ENCODE results near the gene RASGRF2.

The RASGRF2 gene

DNA sequence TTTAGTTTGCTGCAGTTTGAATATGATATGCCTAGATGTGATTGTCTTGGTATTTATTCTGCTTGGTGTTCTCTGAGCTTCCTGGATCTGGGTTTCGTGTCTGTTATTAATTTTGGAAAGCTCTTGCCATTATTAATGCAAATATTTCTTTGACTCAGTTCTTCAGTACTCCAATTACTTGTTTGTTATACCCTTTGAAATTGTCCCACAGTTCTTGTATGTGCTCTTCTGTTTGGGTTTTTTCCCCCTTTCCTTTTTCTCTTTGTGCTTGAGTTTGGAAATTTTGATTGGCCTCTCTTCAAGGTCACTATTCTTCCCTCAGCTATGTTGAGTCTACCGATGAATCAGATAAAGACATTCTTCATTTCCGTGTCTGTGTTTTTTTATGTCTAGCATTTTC is 176.4 kb downstream of the RASGRF2 start:
- DNase-seq (ENCODE audit: low read depth in 2 of 2), result no peak

DNA sequence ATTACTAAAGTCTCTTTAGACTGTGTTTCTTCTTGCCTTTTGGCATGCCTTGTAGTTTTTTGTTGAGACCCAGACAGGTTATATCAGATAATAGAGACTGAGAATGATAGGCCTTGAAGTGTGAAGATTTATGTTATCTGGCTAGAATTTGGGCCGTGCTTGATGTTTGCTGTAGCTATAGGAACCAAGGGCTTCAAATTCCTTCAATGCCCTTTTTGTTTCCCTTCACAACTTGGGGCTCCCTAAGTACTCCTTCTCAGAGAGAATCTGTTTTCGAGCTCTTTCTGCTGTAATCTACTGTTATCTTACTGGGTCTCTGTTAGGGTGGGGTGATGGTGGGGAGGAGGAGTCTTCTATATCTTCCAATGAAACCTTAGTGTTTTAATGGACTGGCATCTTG is 177.7 kb downstream of the RASGRF2 start:
- no peak for DNase-seq (ENCODE audit: low read depth in 2 of 2)

DNA sequence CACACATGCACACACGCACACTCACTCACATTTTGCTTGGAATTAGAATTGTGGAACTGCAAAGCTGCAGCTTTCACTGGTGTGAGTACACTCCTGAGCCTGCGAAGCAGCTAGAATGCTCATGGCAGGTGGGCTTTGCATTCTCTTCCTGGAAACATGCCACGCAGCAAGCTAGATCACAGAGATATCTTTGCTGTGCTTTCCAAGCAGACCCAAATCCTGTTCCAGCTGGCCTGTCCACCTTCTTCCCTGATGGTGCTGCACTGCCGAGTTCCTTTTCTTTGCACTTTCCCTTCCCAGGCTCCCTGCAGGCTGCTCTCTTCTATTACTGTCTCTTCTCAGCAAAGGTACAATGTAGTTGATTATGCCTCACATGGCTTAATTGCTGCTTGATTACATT is 180.3 kb downstream of the RASGRF2 start:
- DNase-seq (ENCODE audit: low read depth in 2 of 2), result no peak

DNA sequence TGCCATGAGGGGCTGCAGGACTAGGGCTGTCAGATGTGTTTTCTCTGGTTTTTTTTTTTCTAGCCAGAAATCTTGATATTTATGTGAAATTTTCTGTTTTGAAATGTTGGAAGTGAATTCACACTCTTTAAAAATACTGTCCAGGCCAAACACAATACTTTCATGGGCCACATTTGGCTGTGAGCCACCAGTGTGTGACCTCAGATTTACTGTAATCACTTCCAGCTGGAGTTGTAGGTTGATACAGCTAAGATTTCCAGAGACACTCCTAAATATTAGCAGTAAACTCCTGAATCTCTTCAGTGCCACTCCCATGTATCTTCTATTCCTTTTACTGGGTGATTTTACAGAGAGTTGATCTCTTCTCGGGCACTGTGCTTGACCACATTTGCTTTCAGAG is 180.8 kb downstream of the RASGRF2 start:
- DNase-seq (ENCODE audit: low read depth in 2 of 2), result no peak

DNA sequence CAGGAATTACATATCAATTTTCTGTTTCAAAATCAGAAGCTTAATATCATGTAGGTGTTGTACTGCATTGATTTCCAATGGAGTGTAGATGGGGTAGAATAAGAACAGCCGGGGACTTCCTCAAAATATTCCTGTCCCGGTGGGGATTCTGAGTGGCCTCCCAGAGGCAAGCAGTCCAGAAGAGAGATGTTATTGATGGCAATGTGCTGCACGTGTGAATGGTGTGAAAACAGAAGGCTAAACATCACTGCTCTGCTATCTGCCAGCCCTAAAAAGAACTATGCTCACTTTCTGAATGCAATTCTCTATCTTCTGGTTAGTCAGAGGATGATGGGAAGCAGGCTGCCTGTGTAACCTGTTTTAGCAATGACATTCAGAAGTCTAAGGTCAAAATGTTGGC is 181.9 kb downstream of the RASGRF2 start:
- no peak for DNase-seq (ENCODE audit: low read depth in 2 of 2)

DNA sequence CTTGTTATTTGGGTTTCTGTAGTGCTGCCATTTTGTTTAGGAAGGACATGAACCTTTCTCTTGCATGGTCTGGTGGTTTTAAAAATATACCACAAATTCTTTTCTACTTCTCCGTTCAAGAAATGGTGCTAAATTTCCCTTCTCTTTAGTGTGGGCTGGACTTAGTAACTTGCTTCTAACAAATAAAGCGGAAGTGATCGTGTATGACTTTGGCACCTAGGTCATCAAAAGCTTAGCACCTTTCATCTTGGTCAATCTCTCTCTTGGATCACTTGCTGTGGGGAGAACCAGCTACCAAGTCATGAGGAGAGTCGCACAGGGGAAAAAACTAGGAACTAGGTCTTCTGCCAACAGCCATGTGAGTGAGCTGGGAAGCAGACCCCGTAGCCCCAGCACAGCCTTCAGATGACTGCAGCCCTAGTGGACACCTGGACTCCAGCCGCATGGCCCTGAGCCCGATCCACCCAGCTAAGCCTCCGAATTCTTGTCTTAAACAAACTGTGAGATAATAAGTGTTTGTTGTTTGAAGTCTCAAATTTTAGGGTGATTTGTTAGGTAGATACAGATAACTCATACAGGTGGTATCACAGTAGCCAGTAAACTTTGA is 185.3 kb downstream of the RASGRF2 start:
- DNase-seq (ENCODE audit: low read depth in 2 of 2), result no peak

DNA sequence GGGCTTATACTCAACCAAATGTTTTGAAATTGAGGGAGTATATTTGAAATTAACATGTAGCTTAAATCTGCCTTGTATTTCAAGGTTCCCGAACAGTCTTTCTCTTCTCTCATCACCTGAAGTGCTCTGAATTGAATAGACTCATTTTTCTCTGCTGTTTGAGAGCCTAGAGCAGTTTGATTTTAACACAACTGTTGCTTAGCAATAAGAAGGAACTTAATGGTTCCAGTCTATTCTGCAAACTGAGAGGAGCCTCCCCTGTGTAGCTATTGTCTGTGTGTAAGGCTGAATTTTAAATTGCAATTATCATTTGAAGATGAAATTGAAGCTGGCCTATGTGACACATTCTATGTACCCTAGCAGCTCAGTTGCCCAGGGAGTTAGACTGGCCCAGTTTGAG is 185.9 kb downstream of the RASGRF2 start:
- DNase-seq (ENCODE audit: low read depth in 2 of 2), result no peak

DNA sequence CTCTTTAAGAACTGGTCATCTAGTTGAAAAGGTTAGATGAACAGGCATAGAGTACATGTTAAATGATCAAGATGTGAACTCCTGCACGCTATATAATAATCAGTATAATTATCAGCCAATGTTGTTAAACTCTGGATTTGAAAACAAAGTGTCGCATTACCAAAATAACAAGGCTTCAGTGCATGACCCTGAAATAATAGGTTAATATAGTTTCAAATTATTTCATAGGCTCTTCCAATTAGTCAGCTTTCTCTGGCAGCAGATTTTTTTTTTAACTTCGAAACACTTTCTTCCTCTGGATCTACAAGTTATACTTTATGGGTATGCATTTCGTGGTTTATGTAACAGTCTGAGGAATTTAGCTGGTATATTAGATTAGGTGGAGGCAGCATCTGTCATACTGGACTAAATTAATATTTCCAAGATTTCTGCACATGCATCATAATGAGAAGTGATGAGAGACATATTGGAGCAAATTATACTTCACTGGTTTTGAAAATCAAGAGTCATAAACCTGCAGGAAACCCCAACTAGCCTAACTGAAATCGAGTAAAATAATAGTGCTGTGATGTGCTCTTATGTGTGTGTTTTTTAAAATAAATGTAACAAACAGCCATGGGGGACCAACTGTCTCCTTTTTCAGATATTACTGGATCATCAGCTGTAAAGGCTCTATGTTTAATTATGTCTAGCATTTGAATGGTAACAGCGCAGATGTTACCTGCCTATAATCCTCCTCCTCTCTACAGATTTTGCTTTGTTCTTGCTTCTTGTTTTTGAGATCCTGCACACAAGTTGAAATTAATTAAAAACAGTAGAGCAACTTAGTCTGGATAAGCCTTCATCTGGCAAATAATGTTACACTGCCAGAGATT is 187.1 kb downstream of the RASGRF2 start:
- DNase-seq (ENCODE audit: low read depth in 2 of 2), result no peak

DNA sequence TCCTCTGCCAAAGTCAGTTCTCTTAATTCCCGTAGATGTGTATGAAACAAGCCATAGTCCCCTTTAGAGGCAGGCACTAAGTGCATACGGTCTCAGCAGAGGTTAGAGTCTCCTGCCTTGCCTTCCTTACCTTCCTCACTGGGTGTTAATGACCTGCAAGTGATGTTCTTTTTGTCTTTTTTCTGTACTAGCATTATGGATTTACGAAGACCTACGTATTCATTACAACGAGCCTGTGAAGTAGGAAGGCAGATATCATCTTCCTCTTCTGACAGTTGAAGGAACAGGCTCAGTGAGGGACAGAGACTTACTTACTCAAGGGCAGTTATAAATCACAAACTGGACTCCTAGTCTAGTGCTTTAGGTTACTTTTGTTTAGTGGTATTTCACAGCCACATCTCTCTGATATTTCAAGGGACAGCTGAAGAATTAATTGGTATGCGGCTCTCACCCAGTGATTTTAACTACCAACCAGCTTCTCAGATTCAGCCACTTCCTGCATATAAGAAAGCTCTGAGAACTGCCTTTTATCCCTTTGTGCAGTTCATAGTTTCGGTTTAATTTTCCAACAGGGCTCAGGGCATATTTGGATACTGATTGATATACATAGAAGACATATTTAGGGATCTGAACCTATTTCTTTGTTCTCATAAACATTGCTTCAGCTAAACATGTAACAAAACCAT is 187.9 kb downstream of the RASGRF2 start:
- DNase-seq (ENCODE audit: low read depth in 2 of 2), result no peak

DNA sequence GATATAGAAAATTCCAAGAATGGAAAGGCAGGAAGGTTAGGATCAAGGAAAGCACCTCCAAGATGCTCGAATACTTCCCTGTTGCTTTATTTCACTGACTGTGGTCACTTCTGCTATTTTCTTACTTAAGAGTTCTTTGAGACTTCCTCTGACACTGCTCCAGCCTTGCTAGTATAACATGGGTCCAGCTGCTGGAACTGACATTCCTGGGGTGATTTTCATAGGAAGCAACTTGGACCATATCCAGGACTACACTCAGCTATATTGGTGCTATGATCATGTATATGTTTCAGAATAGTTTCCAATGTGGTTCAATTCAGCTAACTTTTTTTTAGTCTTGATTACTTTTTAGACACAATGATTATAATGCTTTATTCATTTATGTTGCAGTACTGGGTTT is 191.4 kb downstream of the RASGRF2 start:
- DNase-seq (ENCODE audit: low read depth in 2 of 2), result no peak

DNA sequence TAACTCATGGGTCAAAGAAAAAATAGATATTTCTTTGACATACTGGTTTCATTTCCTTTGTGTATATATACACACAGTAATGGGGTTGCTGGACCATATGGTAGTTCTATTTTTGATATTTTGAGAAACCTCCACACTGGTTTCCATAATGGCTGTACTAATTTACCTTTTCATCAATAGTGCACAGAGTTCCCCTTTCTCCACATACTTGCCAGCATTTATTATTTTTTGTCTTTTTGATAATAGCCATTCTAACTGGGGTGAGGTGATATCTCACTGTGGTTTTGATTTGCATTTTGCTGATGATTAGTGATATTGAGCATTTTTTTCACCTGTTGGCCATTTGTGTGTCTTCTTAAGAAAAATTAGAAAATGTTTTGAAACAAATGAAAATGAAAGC is 194.6 kb downstream of the RASGRF2 start:
- DNase-seq (ENCODE audit: low read depth in 2 of 2), result no peak

DNA sequence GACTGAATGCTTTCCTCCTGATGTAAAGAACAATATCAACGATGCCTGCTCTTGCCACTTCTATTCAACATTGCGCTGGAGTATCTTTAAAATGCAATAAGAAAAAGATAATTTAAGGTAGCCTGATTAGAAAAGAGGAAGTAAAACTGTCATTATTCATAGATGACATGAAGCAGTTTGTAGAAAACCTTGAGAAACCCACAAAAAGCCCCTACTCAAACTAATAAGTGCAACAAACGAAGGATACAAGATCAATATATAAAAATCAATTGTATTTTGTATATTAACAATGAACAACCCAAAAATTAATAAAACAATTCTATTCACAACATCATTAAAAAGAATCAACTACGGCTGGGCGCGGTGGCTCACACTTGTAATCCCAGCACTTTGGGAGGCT is 196.6 kb downstream of the RASGRF2 start:
- DNase-seq (ENCODE audit: low read depth in 2 of 2), result no peak

DNA sequence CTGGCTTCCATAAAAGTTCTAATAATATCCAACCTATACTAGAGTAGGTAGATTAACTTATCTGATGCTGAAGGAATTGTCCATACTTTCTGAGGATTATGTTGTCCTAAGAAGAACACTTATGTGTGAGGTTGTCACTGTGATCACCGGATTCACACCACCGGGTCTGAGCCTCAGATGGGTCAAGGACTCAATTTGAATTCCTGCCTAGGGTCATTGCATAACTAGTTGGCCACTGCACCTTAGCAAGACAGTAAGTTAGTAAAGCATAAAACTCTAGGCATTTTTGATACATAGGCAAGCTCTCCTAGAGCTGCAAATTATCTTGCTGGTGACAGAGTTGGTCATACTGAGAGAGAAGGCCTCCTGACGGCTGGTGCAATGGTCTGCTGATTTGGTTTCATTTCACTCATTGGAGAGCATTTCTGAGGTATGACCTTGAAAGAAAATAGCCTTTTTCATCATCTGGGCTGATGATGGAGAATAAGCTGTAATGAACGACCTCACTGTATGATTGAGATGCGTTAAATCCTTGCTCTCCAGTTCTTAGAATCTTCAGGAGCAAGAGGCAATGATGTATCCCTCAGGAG is 200.9 kb downstream of the RASGRF2 start:
- no peak for DNase-seq (ENCODE audit: low read depth in 2 of 2)

DNA sequence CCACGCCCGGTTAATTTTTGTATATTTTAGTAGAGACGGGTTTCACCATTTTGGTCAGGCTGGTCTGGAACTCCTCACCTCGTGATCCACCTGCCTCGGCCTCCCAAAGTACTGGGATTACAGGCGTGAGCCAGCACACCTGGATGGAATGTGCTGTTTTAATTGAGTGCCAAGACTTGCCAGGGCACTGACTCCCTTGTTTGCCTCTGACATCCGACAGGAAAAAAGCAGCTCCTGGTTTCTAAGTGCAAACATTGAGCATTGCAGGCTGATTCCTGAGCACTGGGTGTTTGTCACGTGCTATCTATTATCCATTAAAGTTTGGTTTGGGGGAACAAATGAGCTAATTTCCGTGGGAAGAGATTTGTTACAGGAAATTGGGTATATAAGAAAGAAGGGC is 202.3 kb downstream of the RASGRF2 start:
- no peak for DNase-seq (ENCODE audit: low read depth in 2 of 2)

DNA sequence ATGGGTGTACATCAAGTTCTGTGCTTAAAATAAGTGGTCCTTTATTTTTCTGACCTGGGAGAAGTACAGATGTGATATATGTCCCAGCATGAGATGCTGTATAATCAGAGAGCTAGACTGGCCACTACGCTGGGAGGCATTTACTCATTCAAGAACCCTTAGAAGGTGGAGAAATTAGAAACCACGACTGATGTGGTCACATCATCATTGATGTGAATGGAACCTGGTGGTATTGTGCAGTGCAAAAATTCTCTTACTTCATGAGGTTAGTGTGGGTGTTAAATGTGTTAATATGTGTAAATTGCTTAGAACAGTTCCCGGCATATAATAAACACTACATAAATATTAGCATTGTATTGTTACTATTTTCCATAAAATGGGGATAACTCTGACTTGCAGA is 203.5 kb downstream of the RASGRF2 start:
- no peak for DNase-seq (ENCODE audit: low read depth in 2 of 2)

DNA sequence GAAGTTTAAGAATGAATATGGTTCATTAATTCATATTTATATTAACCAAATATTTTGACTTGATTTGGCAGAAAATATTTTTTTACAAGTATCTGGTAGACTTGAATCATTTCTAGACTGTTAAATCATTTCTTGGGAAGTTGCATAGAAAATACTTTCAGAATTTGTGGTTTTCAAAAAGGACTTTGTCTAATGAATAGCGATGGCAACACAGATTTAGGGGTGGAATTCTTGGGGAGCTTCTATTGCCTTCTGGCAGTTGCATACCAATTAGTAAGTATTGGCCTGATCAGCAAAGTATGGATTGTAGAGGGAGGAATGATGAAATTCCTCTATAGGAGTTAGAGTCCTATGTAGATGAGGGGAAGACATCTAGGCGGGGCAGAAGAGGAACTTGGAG is 204.3 kb downstream of the RASGRF2 start:
- no peak for DNase-seq (ENCODE audit: low read depth in 2 of 2)

DNA sequence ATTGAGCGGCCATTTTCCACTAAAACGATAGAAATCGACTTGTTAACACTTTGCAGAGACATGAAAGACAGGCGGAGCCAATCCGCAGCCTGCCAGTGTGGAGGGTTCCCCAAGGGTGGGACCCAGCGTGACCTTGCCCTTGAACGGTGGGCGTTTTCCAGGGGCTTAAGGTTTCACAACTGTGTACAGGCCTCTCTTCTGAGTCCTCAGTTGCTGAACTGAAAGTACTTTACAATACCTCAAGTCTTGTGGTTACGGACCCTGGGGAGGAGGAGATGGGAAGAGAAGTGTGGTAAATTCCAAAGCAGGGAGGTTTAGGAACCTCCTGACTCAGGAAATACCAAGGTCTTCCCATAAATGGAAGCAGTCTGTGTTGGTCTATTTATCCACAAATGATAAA is 204.8 kb downstream of the RASGRF2 start:
- no peak for DNase-seq (ENCODE audit: low read depth in 2 of 2)

DNA sequence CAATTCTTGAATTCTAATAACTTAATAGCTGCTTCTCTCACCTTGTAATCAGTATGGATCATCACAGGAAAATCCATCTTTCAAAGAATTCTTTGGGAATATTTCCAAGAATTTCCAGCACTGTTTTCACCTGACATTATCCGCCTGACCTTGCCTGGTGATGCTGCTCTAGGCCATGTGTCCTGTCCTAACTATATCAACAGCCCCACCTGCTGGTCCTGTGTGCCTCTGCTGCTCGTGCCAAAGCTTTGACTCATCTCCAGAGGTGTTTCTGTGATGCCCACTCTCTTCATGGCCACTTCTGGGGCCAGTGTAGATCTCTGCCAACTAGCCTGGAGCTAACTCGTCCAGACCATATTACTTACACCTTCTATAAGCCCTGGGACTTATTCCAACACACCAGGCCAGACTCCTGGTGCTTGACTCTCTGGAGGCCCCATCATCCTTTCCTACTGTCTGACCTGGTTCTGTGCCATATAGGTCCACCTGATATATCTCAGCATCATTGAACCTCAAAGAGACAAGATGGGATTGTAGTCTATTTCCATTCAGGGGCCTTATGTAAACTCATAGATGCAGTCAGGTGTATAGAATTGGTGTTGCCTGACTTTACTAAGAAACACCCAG is 205.4 kb downstream of the RASGRF2 start:
- peak; percentile 25 to 44 for DNase-seq (ENCODE audit: low read depth in 2 of 2)

DNA sequence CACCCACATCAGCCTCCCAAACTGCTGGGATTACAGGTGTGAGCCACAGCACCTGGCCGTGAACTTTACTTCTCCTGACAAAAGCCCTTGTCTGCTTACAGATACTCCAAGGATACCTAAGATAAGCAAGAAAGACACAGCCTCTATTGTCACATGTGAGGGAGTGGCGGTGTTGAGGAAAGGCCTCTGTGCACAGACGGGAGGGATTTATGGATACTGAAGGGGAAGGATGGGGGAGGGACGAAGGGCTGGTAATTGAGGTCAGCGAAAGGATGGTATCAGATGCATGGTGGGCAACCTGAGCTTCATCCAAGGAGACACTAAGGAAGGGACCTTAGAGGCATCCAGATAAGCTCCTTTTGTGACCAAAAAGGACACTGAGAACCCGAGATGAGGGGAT is 206.3 kb downstream of the RASGRF2 start:
- no peak for DNase-seq (ENCODE audit: low read depth in 2 of 2)

DNA sequence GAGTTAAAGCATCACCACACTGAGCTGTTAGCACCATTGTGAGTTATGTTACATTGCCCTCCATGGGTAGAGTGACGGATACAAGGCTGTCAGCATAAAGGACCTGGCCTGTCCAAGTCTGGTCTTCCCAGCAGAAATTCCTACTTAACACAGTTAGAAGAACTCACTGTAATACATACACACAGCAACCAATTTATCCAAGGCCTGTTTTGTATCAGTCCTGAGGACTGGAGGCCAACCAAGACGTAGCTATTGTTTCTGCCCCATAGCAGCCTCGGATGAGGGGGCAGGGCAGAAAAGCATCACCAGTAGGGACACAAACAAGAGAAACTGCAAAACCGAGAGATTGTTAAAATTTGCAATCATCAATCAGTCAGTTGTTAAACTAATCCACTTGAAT is 206.9 kb downstream of the RASGRF2 start:
- no peak for DNase-seq (ENCODE audit: low read depth in 2 of 2)

DNA sequence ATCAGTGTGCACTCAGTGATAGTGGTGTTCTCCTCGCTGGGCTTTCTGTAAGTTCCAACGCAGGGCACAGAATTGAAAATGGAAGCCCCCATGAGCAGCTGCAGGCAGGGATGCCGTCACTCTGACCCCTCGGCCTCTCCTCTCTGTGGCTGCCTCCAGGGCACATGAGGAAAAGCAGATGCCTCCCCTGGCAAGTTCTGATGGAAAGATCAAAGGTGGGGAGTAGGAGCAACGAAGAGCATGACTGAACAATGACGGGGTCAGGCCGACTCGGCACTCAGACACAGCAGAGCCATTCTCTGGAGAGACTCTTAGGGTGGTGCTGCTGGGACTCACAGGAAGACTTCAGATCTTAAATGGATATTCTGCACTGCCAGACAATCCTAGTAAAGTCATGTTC is 207.4 kb downstream of the RASGRF2 start:
- no peak for DNase-seq (ENCODE audit: low read depth in 2 of 2)

DNA sequence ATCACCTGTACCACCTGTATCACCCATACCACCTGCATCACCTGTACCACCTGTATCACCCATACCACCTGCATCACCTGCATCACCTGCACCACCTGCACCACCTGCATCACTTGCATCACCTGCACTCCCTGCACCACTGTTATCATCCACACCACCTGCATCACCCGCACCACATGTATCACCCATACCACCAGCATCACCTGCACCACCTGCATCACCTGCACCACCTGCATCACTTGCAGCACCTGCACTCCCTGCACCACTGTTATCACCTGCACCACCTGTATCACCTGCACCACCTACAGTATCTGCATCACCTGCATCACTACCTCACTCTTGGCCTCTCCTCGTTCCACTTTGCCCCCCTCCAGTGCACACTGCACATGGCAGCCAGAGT is 209.8 kb downstream of the RASGRF2 start:
- no peak for DNase-seq (ENCODE audit: low read depth in 2 of 2)
